Measurements from ENCODE around the gene GLIPR2. TPM values are rescaled to one million over a fixed set of nuclear protein-coding genes. Genes with fewer than 3 reads are reported as not detected.

The GLIPR2 gene
- total RNA-seq, 4 donors from 2014 or later = 3.3 to 5.3 (median 3.9) TPM

GRCh38 chr9:36132086-36132485 lies 4.4 kb upstream of the GLIPR2 start:
- in situ Hi-C loops (cut with MboI; ENCODE audit: low sequenced_read_pairs in 4 of 4) = no loop called here
- intact Hi-C loops (cut with DNase I; ENCODE audit: low total_unique reads) = no loop called here
- TF ChIP-seq POLR2A (IDR thresholded peaks at IDR 0.05) = no peak
- TF ChIP-seq, protein P1, sequence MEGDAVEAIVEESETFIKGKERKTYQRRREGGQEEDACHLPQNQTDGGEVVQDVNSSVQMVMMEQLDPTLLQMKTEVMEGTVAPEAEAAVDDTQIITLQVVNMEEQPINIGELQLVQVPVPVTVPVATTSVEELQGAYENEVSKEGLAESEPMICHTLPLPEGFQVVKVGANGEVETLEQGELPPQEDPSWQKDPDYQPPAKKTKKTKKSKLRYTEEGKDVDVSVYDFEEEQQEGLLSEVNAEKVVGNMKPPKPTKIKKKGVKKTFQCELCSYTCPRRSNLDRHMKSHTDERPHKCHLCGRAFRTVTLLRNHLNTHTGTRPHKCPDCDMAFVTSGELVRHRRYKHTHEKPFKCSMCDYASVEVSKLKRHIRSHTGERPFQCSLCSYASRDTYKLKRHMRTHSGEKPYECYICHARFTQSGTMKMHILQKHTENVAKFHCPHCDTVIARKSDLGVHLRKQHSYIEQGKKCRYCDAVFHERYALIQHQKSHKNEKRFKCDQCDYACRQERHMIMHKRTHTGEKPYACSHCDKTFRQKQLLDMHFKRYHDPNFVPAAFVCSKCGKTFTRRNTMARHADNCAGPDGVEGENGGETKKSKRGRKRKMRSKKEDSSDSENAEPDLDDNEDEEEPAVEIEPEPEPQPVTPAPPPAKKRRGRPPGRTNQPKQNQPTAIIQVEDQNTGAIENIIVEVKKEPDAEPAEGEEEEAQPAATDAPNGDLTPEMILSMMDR (IDR thresholded peaks at IDR 0.05 in 4 of 5, conservative IDR thresholded peaks at IDR 0.05 in 1 of 5) = no peak
- Histone ChIP-seq H3K4me3 (no peak overlapping the region), H3K36me3 (no peaks in the 10 kb centered on the region), H3K9me3 (no peaks in the 10 kb centered on the region), H3K4me1 (peaks cover 1 to 6% of the 10 kb centered on the region in 2 donors), H3K27me3 (peaks cover 0 to 4% (median 3%) of the 10 kb centered on the region in 3 donors), H3K27ac (no peak overlapping the region)
- ATAC-seq (no peak), DNase-seq (no peak)

DNA sequence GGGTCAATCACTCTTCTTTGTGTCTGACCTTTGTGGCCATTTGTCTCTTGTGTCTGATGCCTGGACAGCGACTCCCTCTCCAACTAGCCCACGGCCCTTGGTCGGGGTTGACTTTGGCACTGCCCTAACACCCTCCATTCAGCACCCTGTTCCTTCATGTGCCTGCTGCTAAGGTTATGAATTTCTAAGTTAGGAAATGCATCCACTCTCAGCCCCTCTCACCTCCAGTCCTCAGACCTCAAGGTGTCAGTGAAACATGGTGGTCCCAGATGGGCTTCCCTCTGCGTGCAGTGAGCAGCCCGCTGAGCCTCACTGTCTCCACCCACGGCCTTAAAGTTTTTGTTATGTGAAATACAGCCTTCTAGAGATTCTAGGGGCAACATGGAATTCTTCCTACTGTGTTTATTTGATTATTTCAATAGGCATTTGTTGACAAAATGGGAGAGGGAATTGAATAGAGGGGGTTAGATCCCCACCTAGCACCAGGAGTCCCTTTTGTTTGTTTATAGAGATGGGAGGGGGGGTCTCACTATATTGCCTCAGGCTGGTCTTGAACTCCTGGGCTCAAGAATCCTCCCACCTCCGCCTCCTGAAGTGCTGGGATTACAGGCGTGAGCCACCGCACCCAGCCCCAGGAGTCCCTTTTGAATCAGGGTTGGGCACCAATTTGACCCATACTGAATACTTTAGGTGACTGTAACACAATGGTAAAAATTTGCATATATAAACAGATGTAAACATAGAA lies 1.6 kb upstream of the GLIPR2 start:
- intact Hi-C loops (cut with DNase I; ENCODE audit: low total_unique reads) = no loop called here
- Histone ChIP-seq H3K27ac (no peak overlapping the region), H3K4me1 (peaks cover 7 to 13% of the 10 kb centered on the region in 2 donors), H3K9me3 (no peaks in the 10 kb centered on the region), H3K36me3 (no peaks in the 10 kb centered on the region), H3K4me3 (no peak overlapping the region), H3K27me3 (peaks cover 5 to 21% (median 17%) of the 10 kb centered on the region in 3 donors)
- in situ Hi-C loops (cut with MboI; ENCODE audit: low sequenced_read_pairs in 4 of 4) = no loop called here
- TF ChIP-seq, protein P1 (IDR thresholded peaks at IDR 0.05 in 4 of 5, conservative IDR thresholded peaks at IDR 0.05 in 1 of 5) = no peak
- TF ChIP-seq POLR2A (IDR thresholded peaks at IDR 0.05) = no peak
- ATAC-seq (no peak), DNase-seq (no peak)

GRCh38 chr9:36135741-36136271 lies 727 bp upstream of the GLIPR2 start:
- Histone ChIP-seq H3K4me1 (peaks cover 7 to 13% of the 10 kb centered on the region in 2 donors), H3K36me3 (no peaks in the 10 kb centered on the region), H3K4me3 (peak overlapping the region; percentile 57 to 79 (median 60)), H3K27me3 (peaks cover 5 to 21% (median 17%) of the 10 kb centered on the region in 3 donors), H3K9me3 (no peaks in the 10 kb centered on the region), H3K27ac (peak overlapping the region in 1 of 4 donors; percentile 47)
- intact Hi-C loops (cut with DNase I; ENCODE audit: low total_unique reads) = loop anchor here (2.0 kb wide), 2 partner anchors 31 to 33 kb away; no protein-coding TSS in a partner anchor
- ATAC-seq = peak in 1 of 2 donors; percentile 7
- TF ChIP-seq, protein P1 (IDR thresholded peaks at IDR 0.05 in 4 of 5, conservative IDR thresholded peaks at IDR 0.05 in 1 of 5) = no peak
- no peak for TF ChIP-seq POLR2A (IDR thresholded peaks at IDR 0.05)
- in situ Hi-C loops (cut with MboI; ENCODE audit: low sequenced_read_pairs in 4 of 4) = no loop called here
- DNase-seq = no peak

- Histone ChIP-seq H3K4me1 (peaks cover 7 to 13% of the 10 kb centered on the region in 2 donors), H3K4me3 (peak overlapping the region; percentile 57 to 79 (median 60)), H3K27ac (peak overlapping the region; percentile 39 to 71 (median 54)), H3K36me3 (no peaks in the 10 kb centered on the region), H3K9me3 (no peaks in the 10 kb centered on the region), H3K27me3 (peaks cover 5 to 21% (median 17%) of the 10 kb centered on the region in 3 donors)
- no peak for DNase-seq
- ATAC-seq = peak; percentile 35 to 42
- TF ChIP-seq, protein P1 (IDR thresholded peaks at IDR 0.05 in 4 of 5, conservative IDR thresholded peaks at IDR 0.05 in 1 of 5) = no peak
- peak in 1 of 2 donors; percentile 2 for TF ChIP-seq POLR2A (IDR thresholded peaks at IDR 0.05)
- intact Hi-C loops (cut with DNase I; ENCODE audit: low total_unique reads) (loop anchor here (2.0 kb wide), 2 partner anchors 30 to 34 kb away; no protein-coding TSS in a partner anchor), in situ Hi-C loops (cut with MboI; ENCODE audit: low sequenced_read_pairs in 4 of 4) (no loop called here)
Measured at GRCh38 chr9:36136894-36137391, 410 bp downstream of the GLIPR2 start.
